DOHH2 (cell line): Measurements from ENCODE around the gene LGALS1.
"Not testable (repeated sequence)": the region's sequence is repeated elsewhere in the genome, so short reads cannot be mapped to it uniquely, and the experiment has no call there.

ENCODE experiments used
- CTCF ChIP-seq: fragments of 200-600 bp; sonication (generic); IDR thresholded peaks from one replicate; pipeline ENCODE4 v1.5.1; 2014; ENCODE audit warnings: antibody characterized with exemption, mild to moderate bottlenecking, low read depth, low read length; ENCODE audit not compliant: poor library complexity, severe bottlenecking
- EZH2phosphoT487 ChIP-seq: fragments of 200-600 bp; sonication (generic); IDR thresholded peaks from 2 replicates; pipeline ENCODE4 v1.6.1; 2017; ENCODE audit warnings: borderline replicate concordance, mild to moderate bottlenecking, antibody characterized with exemption, low read length, moderate library complexity, mixed read lengths

- TF ChIP-seq CTCF, EZH2phosphoT487: not testable (repeated sequence)
These were observed 20.8 kb downstream of the LGALS1 start for GRCh38 chr22:37696260-37696656.
